NCI-H2081 treated with DMSO at 0.1 percent for 48 hours (cell line): ENCODE data around the gene SYT1.

Source experiments
- DNase-seq: peaks from one replicate; lab custom pipeline; 2025; lab: John Stamatoyannopoulos, UW

The SYT1 gene

GRCh38 chr12:79057540-79057939, 193.0 kb downstream of the SYT1 start:
- no peak for DNase-seq

GRCh38 chr12:79058342-79058741, 193.8 kb downstream of the SYT1 start:
- no peak for DNase-seq

GRCh38 chr12:79059557-79059956, 195.0 kb downstream of the SYT1 start:
- no peak for DNase-seq

GRCh38 chr12:79063258-79063657, 198.7 kb downstream of the SYT1 start:
- no peak for DNase-seq

GRCh38 chr12:79067977-79068376, 203.4 kb downstream of the SYT1 start:
- no peak for DNase-seq

- DNase-seq, result no peak
Observed at GRCh38 chr12:79069009-79069408, 204.4 kb downstream of the SYT1 start.

GRCh38 chr12:79071498-79071897, 206.9 kb downstream of the SYT1 start:
- DNase-seq, result no peak

DNA sequence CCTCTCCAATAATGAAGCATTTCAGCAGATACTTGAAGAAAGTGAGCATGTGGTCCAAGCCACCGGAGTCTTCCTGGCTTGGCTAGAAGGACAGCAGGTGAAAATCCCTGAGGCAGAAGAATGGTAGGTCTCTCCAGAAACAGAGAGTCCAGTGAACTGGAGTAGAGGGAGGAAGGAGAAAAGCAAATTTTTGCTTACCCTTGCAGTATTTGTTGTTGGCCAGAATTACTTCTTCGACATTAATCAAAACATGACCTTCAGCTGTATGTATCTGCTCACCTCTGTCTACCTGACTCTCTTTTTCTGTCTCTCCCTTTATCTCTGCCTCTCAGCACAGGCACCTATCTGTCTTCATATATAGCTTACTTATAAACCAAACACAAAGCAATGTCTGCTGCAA, 208.9 kb downstream of the SYT1 start:
- DNase-seq, result no peak

DNA sequence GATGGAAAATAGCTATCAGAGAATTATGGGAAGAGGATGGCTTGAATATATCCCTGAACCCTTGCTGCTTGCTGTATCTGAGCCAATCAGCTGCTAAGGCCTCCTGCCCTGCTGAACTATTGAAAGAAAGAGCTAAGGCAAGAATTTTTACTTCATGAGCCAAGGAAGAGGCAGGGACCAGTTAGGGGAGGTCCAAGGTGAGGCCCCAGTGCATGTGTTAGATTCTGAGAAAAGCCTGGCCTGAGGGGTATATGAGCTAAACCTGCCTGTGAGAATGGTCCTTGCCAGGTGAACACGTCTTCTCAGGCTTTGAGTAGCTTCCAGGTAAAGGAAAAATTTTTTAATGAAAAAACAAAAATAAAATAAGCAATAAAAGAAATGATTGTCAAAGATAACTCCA, 218.0 kb downstream of the SYT1 start:
- no peak for DNase-seq

GRCh38 chr12:79083181-79083580, 218.6 kb downstream of the SYT1 start:
- DNase-seq, result no peak

DNA sequence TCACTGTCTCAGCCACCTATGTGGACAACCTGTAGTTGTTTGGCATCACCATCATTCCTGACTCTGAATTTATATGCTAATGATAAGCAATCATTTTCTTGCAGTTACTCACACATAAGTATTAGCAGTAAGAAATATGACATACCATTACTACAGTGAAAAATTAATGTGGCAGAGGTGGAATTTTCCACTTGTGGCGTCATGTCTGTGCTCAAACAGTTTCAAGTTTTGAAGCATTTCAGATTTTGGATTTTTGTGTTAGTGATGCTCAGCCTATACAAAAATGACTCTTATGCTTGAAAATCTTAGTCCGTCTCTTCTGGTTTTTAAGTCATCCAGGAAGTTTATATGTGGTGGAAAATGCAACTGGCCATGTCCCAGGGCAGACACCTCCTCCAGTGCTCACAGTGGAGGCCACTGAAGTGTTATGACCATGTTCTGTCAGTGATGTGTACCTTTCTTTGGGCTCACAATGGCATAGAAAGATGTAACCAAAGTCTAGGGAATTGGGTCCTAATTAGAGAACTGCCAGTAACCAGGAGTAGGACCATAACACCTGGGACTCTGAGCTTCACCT, 220.6 kb downstream of the SYT1 start:
- no peak for DNase-seq

GRCh38 chr12:79086541-79087296, 222.1 kb downstream of the SYT1 start:
- DNase-seq, result no peak

GRCh38 chr12:79098530-79098929, 234.0 kb downstream of the SYT1 start:
- DNase-seq, result no peak

DNA sequence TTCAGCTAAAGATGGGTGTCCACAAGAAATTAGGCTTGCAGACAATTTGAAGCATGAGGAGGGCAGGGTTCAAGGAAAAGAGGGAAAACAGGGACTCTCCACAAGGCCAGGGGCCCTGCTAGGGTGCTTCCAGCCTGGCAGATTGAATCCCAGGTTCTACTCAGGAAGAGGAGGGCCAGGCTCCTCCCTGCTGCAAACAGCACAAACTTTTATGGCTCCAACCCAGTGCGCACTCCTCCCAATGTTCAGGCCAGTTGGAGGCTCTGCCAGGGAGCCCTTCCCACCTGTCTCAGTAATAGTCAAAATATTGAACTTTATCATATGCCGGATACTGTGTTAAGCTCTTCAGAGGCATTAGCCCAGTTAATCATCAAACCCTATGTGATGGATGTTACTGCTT, 244.4 kb downstream of the SYT1 start:
- DNase-seq, result no peak

- no peak for DNase-seq
Observed at GRCh38 chr12:79114896-79115295, 250.3 kb downstream of the SYT1 start.

DNA sequence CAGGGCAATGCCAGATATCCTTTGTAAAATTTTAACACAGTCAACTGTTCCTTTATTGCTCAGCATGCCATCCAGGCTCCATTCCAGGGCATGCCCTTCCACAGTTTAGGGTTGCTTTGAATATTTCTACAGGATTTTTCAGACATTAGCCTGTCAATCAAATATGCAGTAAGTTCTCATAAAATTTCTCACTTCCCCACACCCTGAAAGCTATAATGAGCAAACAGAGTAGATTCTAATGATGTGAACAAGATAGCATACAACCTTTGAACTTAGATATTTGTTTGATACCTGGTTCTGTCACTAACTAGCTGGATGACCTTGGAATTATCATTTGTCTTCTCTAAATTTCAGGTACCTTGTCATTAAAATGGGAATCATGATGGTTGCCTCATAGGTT, 251.2 kb downstream of the SYT1 start:
- DNase-seq, result no peak

DNA sequence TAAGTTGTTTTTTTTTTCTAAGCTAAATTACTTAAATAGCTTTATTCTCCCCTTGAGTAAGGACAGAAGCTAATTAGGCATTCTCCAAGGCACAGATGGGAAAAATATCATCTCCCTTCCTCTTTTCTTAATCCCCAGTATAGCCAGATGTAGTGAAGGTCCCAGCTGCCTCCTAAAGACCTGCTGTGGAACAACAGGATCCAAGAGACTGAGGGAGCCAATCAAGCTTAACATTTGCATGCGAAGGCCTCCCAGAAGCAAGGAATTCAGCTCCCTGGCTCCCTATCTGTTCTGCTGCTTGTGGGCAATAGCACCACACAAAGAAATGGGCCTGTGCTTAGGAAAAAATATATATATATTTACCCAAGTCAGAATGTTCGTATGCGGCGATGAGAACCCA, 255.2 kb downstream of the SYT1 start:
- DNase-seq, result no peak

- DNase-seq, result no peak
Observed at GRCh38 chr12:79121486-79121885, 256.9 kb downstream of the SYT1 start.

- DNase-seq, result no peak
Observed at GRCh38 chr12:79124385-79124784, 259.8 kb downstream of the SYT1 start.

DNA sequence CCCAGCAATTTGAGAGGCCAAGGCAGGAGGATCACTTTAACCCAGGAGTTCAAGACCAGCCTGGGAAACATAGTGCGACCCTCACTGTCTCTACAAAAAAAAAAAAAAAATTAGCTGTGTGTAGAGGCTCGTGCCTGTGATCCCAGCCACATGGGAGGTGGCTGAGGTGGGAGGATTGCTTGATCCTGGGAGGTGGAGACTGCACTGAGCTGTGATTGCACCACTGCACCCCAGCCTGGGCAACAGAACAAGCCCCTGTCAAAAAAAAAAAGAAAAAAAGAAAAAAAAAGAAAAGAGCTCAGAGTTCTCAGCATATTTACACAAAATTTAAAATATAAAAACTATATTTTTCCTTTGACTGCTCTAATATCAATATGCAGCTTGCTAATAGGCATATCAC, 260.8 kb downstream of the SYT1 start:
- DNase-seq, result no peak

GRCh38 chr12:79127271-79127751, 262.7 kb downstream of the SYT1 start:
- DNase-seq, result no peak

DNA sequence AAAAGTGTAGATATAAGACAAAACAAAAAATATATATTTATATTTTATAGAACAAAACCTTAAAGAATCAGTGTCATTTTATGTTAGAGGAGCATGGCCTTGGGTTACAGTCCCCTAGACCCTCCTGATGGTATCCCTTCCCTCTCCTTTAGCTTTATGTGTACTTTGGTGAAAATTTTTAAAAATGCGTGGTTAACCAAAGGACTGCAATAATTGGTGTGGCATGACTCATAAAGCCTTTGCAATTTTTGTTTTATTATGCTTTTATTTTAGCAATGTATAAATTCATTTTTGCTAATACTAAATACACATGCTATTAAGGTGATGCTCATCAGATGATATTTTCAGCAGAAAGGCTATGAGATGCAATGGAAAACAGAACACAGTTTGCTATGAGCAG, 264.4 kb downstream of the SYT1 start:
- no peak for DNase-seq

DNA sequence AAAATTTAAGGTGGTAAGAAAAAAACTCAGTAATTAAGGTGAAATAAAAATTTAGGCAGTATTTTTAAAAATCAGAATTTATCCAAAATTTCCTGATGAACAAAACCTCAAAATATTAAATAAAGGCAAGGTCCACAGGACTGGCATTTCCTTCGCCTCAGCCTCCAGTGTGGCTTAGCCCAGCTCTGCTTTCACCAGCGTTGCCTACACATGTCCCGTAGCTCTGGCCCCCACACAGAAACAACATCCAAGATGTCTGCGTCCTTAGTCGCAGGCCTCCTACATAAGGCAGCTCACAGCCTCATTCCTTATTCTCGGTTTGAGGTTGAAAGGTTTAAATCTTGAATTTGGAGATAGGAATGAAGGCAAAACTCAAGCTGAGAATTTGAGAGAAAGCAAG, 274.3 kb downstream of the SYT1 start:
- DNase-seq, result no peak

GRCh38 chr12:79140711-79141110, 276.1 kb downstream of the SYT1 start:
- no peak for DNase-seq
